Activated CD8-positive, alpha-beta memory T cell treated with anti-CD3 and anti-CD28 coated beads for 1 hour (primary cell): Measurements from ENCODE around the gene MX2.

Source experiments
- DNase-seq, 2 donors: peaks; one replicate each; pipeline ENCODE4 v3.0.0-alpha.2; 2020; ENCODE audit warnings: low read depth in 1 of 2; ENCODE audit errors: extremely low read depth in 1 of 2

MX2 gene

DNA sequence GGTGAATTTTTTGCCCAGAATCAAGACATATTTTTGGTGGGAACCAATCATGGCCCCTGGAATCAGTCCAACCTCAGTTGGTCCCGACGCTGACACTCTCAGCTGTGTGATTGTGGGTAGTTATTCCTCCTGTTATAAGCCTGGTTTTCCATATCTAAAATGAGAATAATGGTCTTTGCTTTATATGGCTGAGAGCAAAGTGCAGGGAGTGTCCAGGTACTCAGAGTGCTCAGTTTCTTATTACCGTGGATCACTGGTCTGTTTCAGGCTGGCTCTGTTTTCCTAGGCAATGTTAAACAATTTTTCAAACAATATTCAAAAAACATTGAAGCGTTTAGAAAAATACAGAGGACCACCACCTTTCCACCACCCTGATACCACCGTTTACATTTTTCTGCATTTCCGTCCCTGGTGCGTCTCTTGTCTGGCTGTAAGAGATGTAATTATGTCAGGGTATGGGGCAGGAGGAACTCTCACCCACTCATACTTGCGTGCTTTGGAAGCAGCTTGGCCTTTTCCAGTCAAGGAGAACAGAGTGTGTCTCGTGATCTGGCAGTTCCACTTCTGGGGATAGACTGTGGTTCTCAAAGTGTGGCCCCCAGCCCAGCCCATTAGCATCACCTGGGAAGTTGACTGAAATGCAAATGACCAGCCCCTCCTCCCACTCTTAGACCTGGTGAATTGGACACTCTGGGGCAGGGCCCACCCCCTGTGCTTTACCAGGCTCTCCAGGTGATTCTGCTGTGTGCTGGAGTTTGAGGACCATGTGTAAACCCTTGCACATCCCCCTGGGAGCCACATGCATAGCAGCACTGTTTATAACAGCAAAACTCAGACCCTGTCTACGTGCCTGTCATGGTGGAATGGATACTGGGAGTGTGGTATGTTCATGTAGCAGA, 71.0 kb downstream of the MX2 start:
- DNase-seq, result no peak

DNA sequence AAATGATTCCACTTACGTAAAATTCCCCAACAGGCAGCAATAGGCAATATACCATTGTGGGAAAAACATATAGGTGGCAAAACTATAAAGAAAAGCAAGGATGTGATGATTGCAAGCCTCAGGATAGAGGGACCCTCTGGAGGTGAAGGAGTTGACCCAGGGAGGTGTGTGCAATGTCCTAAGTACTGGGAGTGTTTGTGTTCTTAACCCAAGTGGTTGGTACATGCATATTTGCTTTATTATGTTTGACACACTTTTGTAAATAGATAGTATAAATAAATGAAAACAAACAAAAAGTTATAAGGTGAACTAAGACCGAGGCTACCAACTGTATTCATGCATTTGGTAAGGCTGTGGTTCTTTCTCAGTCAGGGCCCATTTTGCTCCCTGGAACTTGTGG, 71.7 kb downstream of the MX2 start:
- DNase-seq, result no peak

- DNase-seq, result no peak
Measured at GRCh38 chr21:41435706-41436105, 73.9 kb downstream of the MX2 start.

DNA sequence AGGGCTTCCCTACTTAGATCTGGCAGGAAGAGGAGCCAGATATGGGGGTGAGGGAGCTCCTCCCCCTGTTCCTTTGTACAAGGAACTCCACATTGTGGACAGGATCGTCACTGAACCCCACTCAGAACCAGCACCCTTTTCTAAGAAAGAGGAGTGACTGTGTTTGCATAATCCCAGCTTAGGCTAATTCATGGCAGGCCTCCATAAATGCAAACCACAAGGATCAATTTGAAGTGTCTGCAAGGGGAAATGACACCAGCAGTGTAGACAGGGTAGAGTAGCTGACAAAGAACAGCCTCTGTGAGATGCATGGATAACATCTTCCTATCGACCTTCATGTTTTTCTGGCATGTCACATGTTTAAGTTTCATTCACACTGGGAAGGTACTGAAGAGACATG, 75.9 kb downstream of the MX2 start:
- DNase-seq, result no peak

DNA sequence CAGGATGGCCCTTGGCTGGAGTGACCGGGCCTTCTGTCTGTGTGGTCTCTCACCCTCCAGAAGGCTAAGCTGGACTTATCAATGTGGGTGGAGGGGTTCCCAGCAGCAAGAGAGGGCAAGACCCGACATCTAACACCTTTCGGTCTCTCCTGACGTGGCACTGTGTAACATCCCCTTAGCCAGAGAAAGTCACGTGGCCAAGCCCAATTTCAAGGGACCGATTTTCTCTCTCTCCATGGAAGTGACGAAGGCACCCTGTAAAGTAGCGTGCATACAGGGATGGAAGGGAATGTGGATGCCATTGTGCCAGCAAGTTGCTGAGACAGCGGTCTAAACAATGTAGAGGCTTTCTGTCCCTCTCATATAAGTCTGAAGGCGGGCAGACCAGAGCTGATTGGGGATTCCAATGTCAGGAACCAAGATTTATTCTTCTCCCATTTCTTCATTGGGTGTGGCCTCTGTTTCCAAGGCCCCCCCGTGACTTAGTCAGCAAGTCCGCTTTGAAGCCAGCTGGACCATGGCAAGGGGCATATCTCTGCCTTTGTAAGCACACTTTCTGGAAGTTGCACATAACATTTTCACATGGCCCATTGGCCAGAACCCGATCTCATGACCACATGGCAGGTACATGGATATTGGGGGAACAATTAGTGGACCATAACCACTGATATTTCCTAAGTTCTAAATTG, 76.7 kb downstream of the MX2 start:
- DNase-seq, result no peak

DNA sequence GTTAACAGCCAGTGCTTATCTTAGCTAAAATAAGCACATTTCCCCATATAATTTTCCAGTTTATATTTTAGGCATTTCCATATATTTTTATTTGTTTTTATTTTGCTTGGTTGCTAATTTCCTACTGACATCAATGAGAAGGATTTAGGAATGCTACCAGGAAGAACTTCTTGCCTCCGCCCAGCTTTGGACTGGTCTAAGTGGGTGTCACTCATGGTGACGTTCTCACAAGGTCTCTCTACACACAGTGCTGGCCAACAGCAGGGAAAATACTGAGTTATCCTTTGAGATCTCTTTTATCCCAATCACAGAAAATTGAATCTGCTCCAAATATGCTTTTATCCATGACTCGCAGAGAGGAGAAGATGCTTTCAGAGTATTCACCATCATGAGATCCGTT, 77.4 kb downstream of the MX2 start:
- DNase-seq, result no peak

GRCh38 chr21:41441546-41441945, 79.7 kb downstream of the MX2 start:
- DNase-seq, result no peak

DNA sequence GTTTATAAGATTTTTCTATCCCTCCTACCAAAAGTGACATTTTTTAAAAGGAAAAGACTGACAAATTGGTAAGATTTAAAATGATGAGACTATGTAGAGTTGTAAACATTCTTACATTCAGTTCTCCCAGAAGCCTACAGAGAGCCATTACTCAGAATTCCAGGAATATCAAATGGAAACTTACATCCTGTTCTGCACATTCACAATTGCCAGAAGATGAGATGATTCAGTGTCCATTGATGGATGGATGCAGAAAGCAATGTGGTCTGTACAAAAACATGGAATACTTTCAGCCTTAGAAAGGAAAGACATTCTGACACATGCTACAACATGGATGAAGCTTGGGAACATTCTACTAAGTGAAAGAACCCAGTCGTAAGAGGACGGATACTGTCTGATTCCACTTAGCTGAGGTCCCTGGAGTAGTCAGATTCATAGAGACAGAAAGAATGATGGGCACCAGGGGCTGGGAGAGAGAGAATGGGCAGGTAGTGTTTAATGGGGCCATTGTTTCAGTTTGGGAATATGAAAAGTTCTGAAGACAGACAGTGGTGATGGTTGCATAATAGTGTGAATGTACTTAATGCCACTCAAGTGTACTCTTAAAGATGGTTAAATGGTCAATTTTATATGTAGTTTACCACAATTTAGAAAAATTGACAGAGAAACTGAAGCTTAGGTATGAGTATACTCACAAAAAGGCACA, 80.8 kb downstream of the MX2 start:
- DNase-seq, result no peak

- DNase-seq, result no peak
Measured at GRCh38 chr21:41443562-41443961, 81.7 kb downstream of the MX2 start.

DNA sequence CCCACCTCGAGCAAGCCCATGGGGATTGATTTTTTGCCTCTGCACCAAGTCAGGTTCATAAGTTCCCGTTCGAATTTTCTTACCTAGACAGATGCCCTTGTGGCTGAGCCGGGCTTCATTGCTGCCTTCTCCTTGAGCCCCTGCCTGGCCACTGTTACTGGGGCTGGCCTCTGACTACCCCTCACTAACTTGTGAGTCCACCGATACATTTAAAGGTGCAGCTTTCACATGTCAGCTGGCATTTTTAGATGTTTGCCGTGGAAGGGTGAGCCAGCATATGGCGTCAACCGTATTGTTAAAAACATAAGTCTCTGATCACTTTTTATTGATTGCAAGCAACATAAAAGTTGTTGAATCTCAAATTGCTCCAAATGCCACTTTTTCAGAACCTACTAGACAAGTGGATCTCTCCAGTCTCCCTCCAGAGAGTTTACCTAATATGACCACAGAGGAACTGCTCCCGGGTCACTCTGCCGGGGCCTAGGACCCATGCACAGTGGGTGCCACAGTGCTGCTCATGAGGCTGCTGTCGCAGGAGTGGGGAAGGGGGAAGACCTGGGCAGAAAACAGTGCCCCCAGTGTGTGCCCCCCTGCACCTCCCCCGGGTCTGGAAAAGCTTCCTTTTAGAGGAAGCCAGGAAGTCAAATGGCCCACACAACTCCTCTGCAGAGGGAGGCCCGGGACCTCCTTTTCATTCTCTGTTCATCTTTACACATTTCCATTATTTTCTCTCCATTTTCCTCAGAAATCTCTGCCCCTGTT, 83.1 kb downstream of the MX2 start:
- DNase-seq, result no peak

DNA sequence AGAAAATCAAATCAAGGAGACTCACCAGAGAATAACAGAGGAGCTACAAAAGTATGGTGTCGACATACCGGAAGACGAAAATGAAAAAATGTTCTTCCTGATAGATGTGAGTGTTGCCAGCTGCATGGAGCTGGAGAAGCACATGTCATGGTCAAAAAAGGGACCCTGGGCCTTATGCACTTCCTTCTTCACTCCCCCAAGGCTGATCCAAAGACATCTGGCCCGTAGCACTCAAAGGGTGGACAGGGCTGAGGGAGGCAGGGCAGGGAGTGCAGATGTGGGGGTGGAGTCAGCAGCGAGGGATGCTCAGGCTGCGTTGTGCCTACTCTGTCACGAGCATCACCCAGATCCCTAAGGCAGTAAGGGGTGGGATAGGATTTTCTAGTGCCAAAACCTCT, 83.6 kb downstream of the MX2 start:
- no peak for DNase-seq

DNA sequence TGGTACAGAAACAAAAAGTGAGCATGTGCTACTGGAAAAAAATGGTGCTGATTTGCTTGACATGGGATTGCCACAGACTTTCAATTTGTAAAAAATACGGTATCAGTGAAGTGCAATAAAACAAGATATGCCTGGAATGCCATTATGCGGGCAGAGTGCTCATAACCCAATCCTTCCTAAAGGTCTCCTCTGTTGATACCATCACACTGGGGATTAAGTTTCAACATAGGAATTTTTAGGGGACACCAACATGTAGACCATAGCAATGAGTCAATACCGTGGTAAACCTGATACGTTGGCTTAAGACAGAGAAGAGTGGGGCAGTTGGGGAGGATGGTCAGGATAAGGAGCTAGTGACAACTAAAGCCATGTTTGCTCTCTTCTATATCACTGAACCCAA, 84.8 kb downstream of the MX2 start:
- no peak for DNase-seq

- no peak for DNase-seq
Measured at GRCh38 chr21:41447356-41447755, 85.5 kb downstream of the MX2 start.

- DNase-seq, result no peak
Measured at GRCh38 chr21:41449613-41450012, 87.8 kb downstream of the MX2 start.

GRCh38 chr21:41451753-41452676, 90.2 kb downstream of the MX2 start:
- DNase-seq, result no peak

- DNase-seq, result no peak
Measured at GRCh38 chr21:41453198-41453597, 91.4 kb downstream of the MX2 start.

GRCh38 chr21:41453761-41454160, 91.9 kb downstream of the MX2 start:
- DNase-seq, result no peak

DNA sequence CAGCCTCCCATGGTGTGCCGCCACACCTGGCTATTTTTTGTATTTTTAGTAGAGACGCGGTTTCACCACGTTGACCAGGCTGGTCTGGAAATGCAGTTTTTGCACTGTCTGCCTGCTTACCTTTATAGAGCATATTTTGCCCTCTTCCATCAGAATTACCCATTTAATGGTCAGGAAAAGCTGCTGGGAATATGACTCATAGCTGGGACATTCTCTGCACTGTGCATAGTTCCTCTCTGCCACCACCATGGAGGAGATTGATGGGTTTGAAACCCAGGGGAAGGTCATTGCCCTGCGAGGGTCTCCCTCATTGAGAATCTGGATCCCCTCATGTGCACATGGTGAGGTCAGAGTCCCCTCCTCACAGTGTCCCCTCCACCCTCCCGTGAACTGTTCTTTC, 96.3 kb downstream of the MX2 start:
- DNase-seq, result no peak

- no peak for DNase-seq
Measured at GRCh38 chr21:41458559-41458958, 96.7 kb downstream of the MX2 start.
